A549 (cell line): Measurements from ENCODE around the gene EPYC.

Experiments used
- BHLHE40 ChIP-seq: IDR thresholded peaks from 2 replicates; pipeline ENCODE4 v1.6.1; 2012; ENCODE audit warnings: low read depth, low read length, inconsistent platforms
- POLR2A ChIP-seq: IDR thresholded peaks from 2 replicates; pipeline ENCODE4 v1.6.1; 2012; ENCODE audit warnings: mild to moderate bottlenecking, low read length
- ZC3H11A ChIP-seq: fragments of 450-650 bp; IDR thresholded peaks from 2 replicates; pipeline ENCODE4 v1.6.1; 2014; ENCODE audit warnings: antibody characterized with exemption, mild to moderate bottlenecking

DNA sequence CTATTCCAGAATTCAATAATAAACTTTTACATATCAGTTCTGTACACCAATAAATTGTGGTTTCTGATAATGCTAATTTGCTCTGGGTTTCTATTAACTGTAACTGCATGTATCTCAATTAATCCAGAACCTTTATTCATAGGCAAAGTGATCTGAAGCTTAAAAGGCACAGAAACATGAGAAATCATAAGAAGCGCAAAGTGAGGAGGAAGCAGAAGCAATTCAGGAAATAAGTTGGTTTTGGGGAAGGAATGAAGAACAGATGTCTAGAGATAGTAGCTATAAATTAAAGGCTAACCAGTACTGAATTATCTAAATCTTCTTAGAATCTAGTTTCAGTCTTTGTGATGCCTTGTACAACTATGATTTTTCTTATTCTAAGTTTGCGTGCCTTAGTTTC lies 28.5 kb upstream of the EPYC start:
- no peak for TF ChIP-seq POLR2A
- no peak for TF ChIP-seq ZC3H11A
- TF ChIP-seq BHLHE40 = no peak
